Measurements from ENCODE around the gene ZNF536. TPM values are rescaled to one million over a fixed set of nuclear protein-coding genes. Genes with fewer than 3 reads are reported as not detected.

ZNF536 gene
- total RNA-seq, 4 donors from 2014 or later, result 0.51 to 1.0 (median 0.77) TPM

DNA sequence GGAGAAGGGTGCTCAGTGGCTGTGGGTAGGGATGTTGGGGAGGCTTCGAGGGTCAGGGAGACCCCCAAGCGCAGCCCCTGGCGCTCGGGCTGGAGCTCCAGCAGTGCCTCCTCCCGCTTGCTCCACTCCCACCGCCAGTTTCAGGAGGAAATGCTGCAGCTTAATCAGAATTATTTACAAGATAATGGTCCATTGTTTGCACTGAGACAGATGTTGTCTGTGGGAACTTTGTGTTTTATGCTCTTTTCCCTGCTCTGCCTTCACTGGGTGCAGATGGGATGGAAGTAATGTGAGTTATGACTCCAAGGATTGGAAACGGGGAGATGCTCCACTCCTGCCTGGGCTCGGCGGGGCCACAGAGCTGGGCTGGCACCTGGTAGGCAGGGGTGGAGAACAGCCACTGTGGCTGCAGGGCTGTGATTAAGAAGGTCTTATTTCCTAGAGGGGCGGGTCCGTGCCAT lies 192.4 kb downstream of the ZNF536 start:
- H3K4me3 ChIP-seq (ENCODE audit: low read depth, poor library complexity, severe bottlenecking), result no peak overlapping the region
- TF ChIP-seq CTCF (IDR thresholded peaks at IDR 0.05), result no peak
- TF ChIP-seq POLR2A (IDR thresholded peaks at IDR 0.05), result no peak
- DNase-seq (ENCODE audit: low spot score in 2 of 2), result no peak
- 61 to 64% methylated on average over 10 to 11 of the region's 11 CpGs for WGBS, 2 donors
- intact Hi-C loops (cut with DNase I; ENCODE audit: low total_unique reads), result loop anchor here (10.0 kb wide), 1 partner anchor 1520 kb away; no protein-coding TSS in a partner anchor

- no peak overlapping the region for H3K4me3 ChIP-seq (ENCODE audit: low read depth, poor library complexity, severe bottlenecking)
- intact Hi-C loops (cut with DNase I; ENCODE audit: low total_unique reads), result loop anchor here (10.0 kb wide), 1 partner anchor 1521 kb away; no protein-coding TSS in a partner anchor
- WGBS, 2 donors, result 53 to 59% methylated on average over 5 of the region's 5 CpGs
- DNase-seq (ENCODE audit: low spot score in 2 of 2), result no peak
- TF ChIP-seq POLR2A (IDR thresholded peaks at IDR 0.05) (no peak), CTCF (IDR thresholded peaks at IDR 0.05) (no peak)
Measured at GRCh38 chr19:30565636-30566035, 193.5 kb downstream of the ZNF536 start.

DNA sequence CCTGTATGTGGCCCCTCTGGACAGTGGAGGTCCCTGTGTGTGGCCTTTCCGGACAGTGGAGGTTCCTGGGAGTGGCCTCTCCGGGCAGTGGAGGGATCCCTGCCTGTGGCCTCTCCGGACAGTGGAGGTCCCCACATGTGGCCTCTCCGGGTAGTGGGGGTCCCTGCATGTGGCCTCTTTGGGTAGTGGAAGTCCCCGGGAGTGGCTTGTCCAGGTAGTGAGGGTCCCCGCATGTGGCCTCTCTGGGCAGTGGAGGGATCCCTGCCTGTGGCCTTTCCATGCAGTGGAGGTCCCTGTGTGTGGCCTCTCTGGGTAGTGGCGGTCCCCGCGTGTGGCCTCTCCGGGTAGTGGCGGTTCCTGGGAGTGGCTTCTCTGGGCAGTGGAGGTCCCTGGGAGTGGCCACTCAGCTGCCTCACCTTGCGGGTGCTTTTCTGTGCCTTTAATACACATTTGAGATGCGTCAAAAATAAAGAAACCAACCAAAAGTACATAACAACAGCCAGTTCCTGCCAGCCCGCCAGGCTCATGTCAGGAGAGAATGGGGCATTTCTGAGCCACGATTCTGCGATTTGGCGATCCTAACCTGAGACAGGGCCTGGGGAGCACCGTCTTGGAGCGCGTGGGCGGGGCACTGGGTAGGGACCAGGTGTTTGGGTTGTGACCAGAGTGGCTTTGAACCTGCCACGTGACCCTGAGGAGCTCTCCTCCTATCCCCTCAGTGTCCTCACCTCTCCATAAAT lies 194.7 kb downstream of the ZNF536 start:
- TF ChIP-seq CTCF (IDR thresholded peaks at IDR 0.05), result no peak
- no peak for TF ChIP-seq POLR2A (IDR thresholded peaks at IDR 0.05)
- DNase-seq (ENCODE audit: low spot score in 2 of 2), result no peak
- whole genome bisulfite sequencing, 2 donors, result 78 to 88% methylated on average over 22 of the region's 22 CpGs
- intact Hi-C loops (cut with DNase I; ENCODE audit: low total_unique reads), result loop anchor here (10.0 kb wide), 1 partner anchor 1522 kb away; no protein-coding TSS in a partner anchor
- no peak overlapping the region for H3K4me3 ChIP-seq (ENCODE audit: low read depth, poor library complexity, severe bottlenecking)

DNA sequence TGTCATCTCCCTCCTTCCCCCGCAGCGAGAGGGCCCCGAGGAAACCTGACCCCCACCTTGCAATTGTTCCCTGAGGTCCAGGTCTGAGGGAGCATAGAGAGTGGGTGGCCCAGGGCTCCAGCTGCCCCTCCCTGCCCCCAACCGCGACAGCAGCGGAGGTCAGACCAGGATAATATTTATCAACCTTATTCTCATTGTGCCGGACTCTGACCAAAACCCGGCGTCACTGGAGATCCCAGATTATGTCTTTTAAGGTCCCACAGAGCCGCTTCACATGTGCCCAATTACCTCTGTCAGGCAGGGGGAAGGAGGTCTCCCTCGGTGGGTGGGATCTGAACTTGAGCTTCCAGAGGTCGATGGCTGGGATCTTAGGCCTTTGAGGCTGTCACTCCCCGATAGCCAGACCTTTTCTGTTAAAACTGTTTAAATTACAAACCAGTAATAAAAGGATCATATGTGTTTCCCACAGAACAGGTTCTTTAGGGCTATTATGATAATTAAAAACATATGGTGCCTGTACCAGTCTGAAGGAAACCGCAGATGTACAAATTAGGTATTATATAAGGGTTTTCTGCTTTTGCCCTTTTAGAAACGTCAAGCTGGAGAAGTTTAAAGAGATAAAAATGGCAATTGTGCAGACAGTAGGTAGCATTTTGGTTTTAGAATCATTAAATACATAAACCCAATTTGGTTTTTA lies 195.5 kb downstream of the ZNF536 start:
- no peak overlapping the region for H3K4me3 ChIP-seq (ENCODE audit: low read depth, poor library complexity, severe bottlenecking)
- intact Hi-C loops (cut with DNase I; ENCODE audit: low total_unique reads), result loop anchor here (10.0 kb wide), 1 partner anchor 1523 kb away; no protein-coding TSS in a partner anchor
- DNase-seq (ENCODE audit: low spot score in 2 of 2), result no peak
- WGBS, 2 donors, result 56 to 61% methylated on average over 15 of the region's 15 CpGs
- TF ChIP-seq POLR2A (IDR thresholded peaks at IDR 0.05) (no peak), CTCF (IDR thresholded peaks at IDR 0.05) (no peak)

GRCh38 chr19:30570194-30570593 lies 198.0 kb downstream of the ZNF536 start:
- DNase-seq (ENCODE audit: low spot score in 2 of 2), result no peak
- intact Hi-C loops (cut with DNase I; ENCODE audit: low total_unique reads), result no loop called here
- TF ChIP-seq CTCF (IDR thresholded peaks at IDR 0.05) (no peak), POLR2A (IDR thresholded peaks at IDR 0.05) (no peak)

More at GRCh38 chr19:30570194-30570593, 198.0 kb downstream of the ZNF536 start:
- H3K4me3 ChIP-seq (ENCODE audit: low read depth, poor library complexity, severe bottlenecking), result no peak overlapping the region
- WGBS, 2 donors, result 85 to 88% methylated on average over 14 of the region's 14 CpGs
